Sigmoid colon (tissue), 4 donors: Measurements from ENCODE around the gene ZFP36.

Experiments
- CTCF ChIP-seq, 4 experiments: fragments of 450-650 bp in 3 of 4; fragments of 200-600 bp in 1 of 4; IDR thresholded peaks; one replicate each; pipeline ENCODE4 v1.5.1; 2016 to 2019; ENCODE audit warnings: antibody characterized with exemption in 4 of 4, mild to moderate bottlenecking in 3 of 4, moderate library complexity in 2 of 4
- EP300 ChIP-seq, 4 donors: sonication (generic); formaldehyde crosslinking; IDR thresholded peaks; one replicate each; pipeline ENCODE4 v1.6.1; 2017; ENCODE audit warnings: antibody characterized with exemption in 4 of 4
- POLR2A ChIP-seq, 2 donors: fragments of 450-650 bp; IDR thresholded peaks; one replicate each; pipeline ENCODE4 v1.6.1; 2016; ENCODE audit warnings: antibody characterized with exemption in 2 of 2, mild to moderate bottlenecking in 2 of 2, moderate library complexity in 2 of 2
- POLR2AphosphoS5 ChIP-seq, 4 donors: sonication (generic); formaldehyde crosslinking; IDR thresholded peaks; one replicate each; pipeline ENCODE4 v1.6.1; 2017; ENCODE audit warnings: antibody characterized with exemption in 4 of 4

GRCh38 chr19:39411081-39411831 is 4.6 kb downstream of the ZFP36 start:
- TF ChIP-seq CTCF (IDR thresholded peaks at IDR 0.05) = no peak
- peak; percentile 64 to 88 (median 76) for TF ChIP-seq POLR2AphosphoS5 (IDR thresholded peaks at IDR 0.05)
- TF ChIP-seq POLR2A (IDR thresholded peaks at IDR 0.05) = peak; percentile 24 to 35
- TF ChIP-seq EP300 (IDR thresholded peaks at IDR 0.05) = no peak
